Lower leg skin (tissue), 4 donors: ENCODE results near the gene PRRG2. TPM values are rescaled to one million over a fixed set of nuclear protein-coding genes. Genes with fewer than 3 reads are reported as not detected.

Experiments used
- DNase-seq, 2 donors: peaks; one replicate each; pipeline ENCODE4 v3.0.0-alpha.2; 2019; ENCODE audit warnings: low spot score in 2 of 2
- H3K4me3 ChIP-seq: fragments of 200-600 bp; sonication (generic); 2 replicates; pipeline ENCODE4 v1.5.1; 2017; ENCODE audit warnings: mild to moderate bottlenecking, low read depth; ENCODE audit not compliant: poor library complexity, severe bottlenecking
- CTCF ChIP-seq, 3 donors: fragments of 450-650 bp; IDR thresholded peaks; one replicate each; pipeline ENCODE4 v1.5.1; 2016; ENCODE audit warnings: antibody characterized with exemption in 3 of 3, mild to moderate bottlenecking in 3 of 3, moderate library complexity in 2 of 3
- POLR2A ChIP-seq, 2 donors: fragments of 450-650 bp; IDR thresholded peaks; one replicate each; pipeline ENCODE4 v1.6.1; 2016 to 2017; ENCODE audit warnings: antibody characterized with exemption in 2 of 2, mild to moderate bottlenecking in 1 of 2, moderate library complexity in 1 of 2
- WGBS, 2 donors: methylation state at CpG; one replicate each; pipeline ENCODE4 v1.1.5; 2018; 5-methylcytosine and 5-hydroxymethylcytosine counted together
- intact Hi-C: fragments of 100-400 bp; cut with DNase I; formaldehyde crosslinking; loops from one replicate; pipeline ENCODE4 v1.15.0; 2023; ENCODE audit warnings: low total_unique reads
- total RNA-seq, 4 donors: library from RNA; depleted of rRNA; stranded (reverse); fragments of >200 nt; gene quantifications; one replicate each; pipeline ENCODE4 v1.1.0, GENCODE V29; 2016

The PRRG2 gene
- total RNA-seq, 4 donors from 2014 or later, result 13.9 to 31.2 (median 18.6) TPM

- intact Hi-C loops, result no loop called here
- no peak for DNase-seq
- TF ChIP-seq POLR2A (IDR thresholded peaks at IDR 0.05) (no peak), CTCF (IDR thresholded peaks at IDR 0.05) (no peak)
- WGBS, 2 donors, result 70 to 72% methylated on average over 7 to 8 of the region's 8 CpGs
- H3K4me3 ChIP-seq, result no peak overlapping the region
Measured at GRCh38 chr19:49585023-49585422, 3.9 kb downstream of the PRRG2 start.

GRCh38 chr19:49587227-49587626 is 6.1 kb downstream of the PRRG2 start:
- no peak for DNase-seq
- no peak for TF ChIP-seq CTCF (IDR thresholded peaks at IDR 0.05)
- no peak for TF ChIP-seq POLR2A (IDR thresholded peaks at IDR 0.05)
- no peak overlapping the region for H3K4me3 ChIP-seq
- WGBS, 2 donors, result 83 to 84% methylated on average over 8 of the region's 8 CpGs
- intact Hi-C loops, result no loop called here

GRCh38 chr19:49588365-49589122 is 7.4 kb downstream of the PRRG2 start:
- WGBS, 2 donors, result 78 to 80% methylated on average over 18 of the region's 18 CpGs
- H3K4me3 ChIP-seq, result no peak overlapping the region
- no peak for DNase-seq
- TF ChIP-seq POLR2A (IDR thresholded peaks at IDR 0.05) (no peak), CTCF (IDR thresholded peaks at IDR 0.05) (no peak)
- intact Hi-C loops, result no loop called here

GRCh38 chr19:49589502-49589905 is 8.4 kb downstream of the PRRG2 start:
- WGBS, 2 donors, result 45 to 61% methylated on average over 5 of the region's 5 CpGs
- no peak overlapping the region for H3K4me3 ChIP-seq
- no peak for DNase-seq
- no peak for TF ChIP-seq CTCF (IDR thresholded peaks at IDR 0.05)
- no peak for TF ChIP-seq POLR2A (IDR thresholded peaks at IDR 0.05)
- intact Hi-C loops, result no loop called here

GRCh38 chr19:49590071-49590970 is 9.2 kb downstream of the PRRG2 start:
- intact Hi-C loops, result loop anchor here (5.0 kb wide), 1 partner anchor 47 kb away; no protein-coding TSS in a partner anchor
- DNase-seq, result peak; percentile 96 to 99
- peak overlapping the region; percentile 42 for H3K4me3 ChIP-seq
- no peak for TF ChIP-seq CTCF (IDR thresholded peaks at IDR 0.05)
- TF ChIP-seq POLR2A (IDR thresholded peaks at IDR 0.05), result no peak
- 0% methylated on average over 46 to 47 of the region's 58 CpGs for WGBS, 2 donors
